Measurements from ENCODE around the gene IGFLR1.

DNA sequence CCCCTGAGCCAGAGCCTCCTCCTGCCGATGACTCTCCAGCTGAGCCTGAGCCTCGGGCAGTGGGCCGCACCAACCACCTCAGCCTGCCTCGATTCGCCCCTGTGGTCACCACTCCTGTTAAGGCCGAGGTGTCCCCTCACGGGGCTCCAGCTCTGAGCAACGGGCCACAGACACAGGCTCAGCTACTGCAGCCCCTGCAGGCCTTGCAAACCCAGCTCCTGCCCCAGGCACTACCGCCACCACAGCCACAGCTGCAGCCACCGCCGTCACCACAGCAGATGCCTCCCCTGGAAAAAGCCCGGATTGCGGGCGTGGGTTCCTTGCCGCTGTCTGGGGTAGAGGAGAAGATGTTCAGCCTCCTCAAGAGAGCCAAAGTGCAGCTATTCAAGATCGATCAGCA, 20.9 kb downstream of the IGFLR1 start:
- TF ChIP-seq, protein P1, sequence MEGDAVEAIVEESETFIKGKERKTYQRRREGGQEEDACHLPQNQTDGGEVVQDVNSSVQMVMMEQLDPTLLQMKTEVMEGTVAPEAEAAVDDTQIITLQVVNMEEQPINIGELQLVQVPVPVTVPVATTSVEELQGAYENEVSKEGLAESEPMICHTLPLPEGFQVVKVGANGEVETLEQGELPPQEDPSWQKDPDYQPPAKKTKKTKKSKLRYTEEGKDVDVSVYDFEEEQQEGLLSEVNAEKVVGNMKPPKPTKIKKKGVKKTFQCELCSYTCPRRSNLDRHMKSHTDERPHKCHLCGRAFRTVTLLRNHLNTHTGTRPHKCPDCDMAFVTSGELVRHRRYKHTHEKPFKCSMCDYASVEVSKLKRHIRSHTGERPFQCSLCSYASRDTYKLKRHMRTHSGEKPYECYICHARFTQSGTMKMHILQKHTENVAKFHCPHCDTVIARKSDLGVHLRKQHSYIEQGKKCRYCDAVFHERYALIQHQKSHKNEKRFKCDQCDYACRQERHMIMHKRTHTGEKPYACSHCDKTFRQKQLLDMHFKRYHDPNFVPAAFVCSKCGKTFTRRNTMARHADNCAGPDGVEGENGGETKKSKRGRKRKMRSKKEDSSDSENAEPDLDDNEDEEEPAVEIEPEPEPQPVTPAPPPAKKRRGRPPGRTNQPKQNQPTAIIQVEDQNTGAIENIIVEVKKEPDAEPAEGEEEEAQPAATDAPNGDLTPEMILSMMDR (IDR thresholded peaks at IDR 0.05; ENCODE audit: poor library complexity, severe bottlenecking), result no peak
- TF ChIP-seq TAF1 (IDR thresholded peaks at IDR 0.05; ENCODE audit: low read depth), result no peak
- no peak for TF ChIP-seq EP300 (conservative IDR thresholded peaks at IDR 0.05; ENCODE audit: poor library complexity, severe bottlenecking)
- TF ChIP-seq POLR2AphosphoS5 (IDR thresholded peaks at IDR 0.05), result no peak
- TF ChIP-seq EZH2 (IDR thresholded peaks at IDR 0.05; ENCODE audit: borderline replicate concordance, insufficient read depth, low read length, poor library complexity, severe bottlenecking), result no peak
- TF ChIP-seq, protein P2, sequence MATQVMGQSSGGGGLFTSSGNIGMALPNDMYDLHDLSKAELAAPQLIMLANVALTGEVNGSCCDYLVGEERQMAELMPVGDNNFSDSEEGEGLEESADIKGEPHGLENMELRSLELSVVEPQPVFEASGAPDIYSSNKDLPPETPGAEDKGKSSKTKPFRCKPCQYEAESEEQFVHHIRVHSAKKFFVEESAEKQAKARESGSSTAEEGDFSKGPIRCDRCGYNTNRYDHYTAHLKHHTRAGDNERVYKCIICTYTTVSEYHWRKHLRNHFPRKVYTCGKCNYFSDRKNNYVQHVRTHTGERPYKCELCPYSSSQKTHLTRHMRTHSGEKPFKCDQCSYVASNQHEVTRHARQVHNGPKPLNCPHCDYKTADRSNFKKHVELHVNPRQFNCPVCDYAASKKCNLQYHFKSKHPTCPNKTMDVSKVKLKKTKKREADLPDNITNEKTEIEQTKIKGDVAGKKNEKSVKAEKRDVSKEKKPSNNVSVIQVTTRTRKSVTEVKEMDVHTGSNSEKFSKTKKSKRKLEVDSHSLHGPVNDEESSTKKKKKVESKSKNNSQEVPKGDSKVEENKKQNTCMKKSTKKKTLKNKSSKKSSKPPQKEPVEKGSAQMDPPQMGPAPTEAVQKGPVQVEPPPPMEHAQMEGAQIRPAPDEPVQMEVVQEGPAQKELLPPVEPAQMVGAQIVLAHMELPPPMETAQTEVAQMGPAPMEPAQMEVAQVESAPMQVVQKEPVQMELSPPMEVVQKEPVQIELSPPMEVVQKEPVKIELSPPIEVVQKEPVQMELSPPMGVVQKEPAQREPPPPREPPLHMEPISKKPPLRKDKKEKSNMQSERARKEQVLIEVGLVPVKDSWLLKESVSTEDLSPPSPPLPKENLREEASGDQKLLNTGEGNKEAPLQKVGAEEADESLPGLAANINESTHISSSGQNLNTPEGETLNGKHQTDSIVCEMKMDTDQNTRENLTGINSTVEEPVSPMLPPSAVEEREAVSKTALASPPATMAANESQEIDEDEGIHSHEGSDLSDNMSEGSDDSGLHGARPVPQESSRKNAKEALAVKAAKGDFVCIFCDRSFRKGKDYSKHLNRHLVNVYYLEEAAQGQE (IDR thresholded peaks at IDR 0.05; ENCODE audit: borderline replicate concordance), result no peak
- TF ChIP-seq SMC3 (conservative IDR thresholded peaks at IDR 0.05; ENCODE audit: poor library complexity), result no peak
- TF ChIP-seq RAD21 (conservative IDR thresholded peaks at IDR 0.05), result no peak
- TF ChIP-seq MXI1 (conservative IDR thresholded peaks at IDR 0.05; ENCODE audit: poor library complexity, severe bottlenecking), result no peak
